Cerebellar nuclear complex (tissue), 1 donor: ENCODE data around the gene SYDE2.

Experiments used
- DNase-seq, 2 experiments: peaks; one replicate each; lab custom pipeline; 2025; lab: John Stamatoyannopoulos, UW

The SYDE2 gene

GRCh38 chr1:85125891-85126290 is 74.9 kb downstream of the SYDE2 start:
- DNase-seq, result no peak

GRCh38 chr1:85124091-85124490 is 76.7 kb downstream of the SYDE2 start:
- DNase-seq, result no peak

GRCh38 chr1:85122169-85122568 is 78.6 kb downstream of the SYDE2 start:
- no peak for DNase-seq

- DNase-seq, result no peak
These were observed 79.1 kb downstream of the SYDE2 start for GRCh38 chr1:85121744-85122143.

- DNase-seq, result no peak
These were observed 82.1 kb downstream of the SYDE2 start for GRCh38 chr1:85118751-85119150.

GRCh38 chr1:85116856-85117255 is 84.0 kb downstream of the SYDE2 start:
- DNase-seq, result no peak

GRCh38 chr1:85115933-85116332 is 84.9 kb downstream of the SYDE2 start:
- no peak for DNase-seq

- DNase-seq, result no peak
These were observed 89.1 kb downstream of the SYDE2 start for GRCh38 chr1:85111695-85112094.

GRCh38 chr1:85109475-85109874 is 91.3 kb downstream of the SYDE2 start:
- DNase-seq, result no peak
